HFF-Myc (cell line): Measurements from ENCODE around the gene CPTP.

ENCODE experiments used
- DNase-seq: peaks from one replicate; pipeline ENCODE4 v3.0.0-alpha.2; 2011; ENCODE audit warnings: low read depth; ENCODE audit errors: extremely low read depth
- H3K4me3 ChIP-seq: replicated peaks from 2 replicates; pipeline ENCODE4 v1.5.1; 2011; ENCODE audit warnings: low read depth, mild to moderate bottlenecking, control low read depth, low read length
- TF ChIP-seq, protein P1 (sequence below): IDR thresholded peaks from 2 replicates; pipeline ENCODE4 v1.5.1; 2012; ENCODE audit warnings: mild to moderate bottlenecking, low read depth, low read length, control low read depth; ENCODE audit errors: missing control alignments

Gene CPTP

GRCh38 chr1:1324524-1325287 is at the start of gene CPTP, which contains the start of gene INTS11:
TSS of gene CPTP (plus strand) at chr1:1324802. CDS start at chr1:1326911, 2,109 bp downstream.
TSS of gene INTS11 (minus strand) at chr1:1324660. CDS start at chr1:1324608, 52 bp downstream.
- peak within 1 kb of the TSS; percentile 89 for H3K4me3 ChIP-seq
- TF ChIP-seq, protein P1, sequence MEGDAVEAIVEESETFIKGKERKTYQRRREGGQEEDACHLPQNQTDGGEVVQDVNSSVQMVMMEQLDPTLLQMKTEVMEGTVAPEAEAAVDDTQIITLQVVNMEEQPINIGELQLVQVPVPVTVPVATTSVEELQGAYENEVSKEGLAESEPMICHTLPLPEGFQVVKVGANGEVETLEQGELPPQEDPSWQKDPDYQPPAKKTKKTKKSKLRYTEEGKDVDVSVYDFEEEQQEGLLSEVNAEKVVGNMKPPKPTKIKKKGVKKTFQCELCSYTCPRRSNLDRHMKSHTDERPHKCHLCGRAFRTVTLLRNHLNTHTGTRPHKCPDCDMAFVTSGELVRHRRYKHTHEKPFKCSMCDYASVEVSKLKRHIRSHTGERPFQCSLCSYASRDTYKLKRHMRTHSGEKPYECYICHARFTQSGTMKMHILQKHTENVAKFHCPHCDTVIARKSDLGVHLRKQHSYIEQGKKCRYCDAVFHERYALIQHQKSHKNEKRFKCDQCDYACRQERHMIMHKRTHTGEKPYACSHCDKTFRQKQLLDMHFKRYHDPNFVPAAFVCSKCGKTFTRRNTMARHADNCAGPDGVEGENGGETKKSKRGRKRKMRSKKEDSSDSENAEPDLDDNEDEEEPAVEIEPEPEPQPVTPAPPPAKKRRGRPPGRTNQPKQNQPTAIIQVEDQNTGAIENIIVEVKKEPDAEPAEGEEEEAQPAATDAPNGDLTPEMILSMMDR: no peak
- peak; percentile 57 for DNase-seq

GRCh38 chr1:1274931-1275431 is 49.6 kb upstream of the CPTP start:
- TF ChIP-seq, protein P1: no peak
- H3K4me3 ChIP-seq: peak overlapping the region; percentile 92
- DNase-seq: no peak

DNA sequence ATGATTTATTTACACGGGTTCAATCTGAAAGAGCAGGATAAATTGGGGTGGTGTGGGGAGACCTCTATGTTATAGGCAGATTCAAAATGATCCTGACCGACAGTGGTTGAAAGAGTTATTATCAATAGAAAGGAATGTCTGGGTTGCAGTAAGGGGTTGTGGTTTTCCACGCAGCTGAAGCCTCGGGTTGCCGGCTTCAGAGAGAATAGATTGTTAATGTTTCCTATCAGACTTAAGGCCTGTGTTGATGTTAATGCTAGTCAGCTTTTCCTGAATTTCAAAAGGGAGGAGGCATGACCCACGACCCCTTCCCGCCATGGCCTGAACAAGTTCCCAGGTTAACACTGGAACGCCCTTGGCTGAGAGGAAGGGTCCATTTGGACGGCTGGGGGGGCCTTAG is 48.8 kb upstream of the CPTP start:
- TF ChIP-seq, protein P1: no peak
- no peak for DNase-seq
- H3K4me3 ChIP-seq: no peak overlapping the region

GRCh38 chr1:1278620-1279019 is 46.0 kb upstream of the CPTP start:
- TF ChIP-seq, protein P1: no peak
- no peak for DNase-seq
- H3K4me3 ChIP-seq: no peak overlapping the region

DNA sequence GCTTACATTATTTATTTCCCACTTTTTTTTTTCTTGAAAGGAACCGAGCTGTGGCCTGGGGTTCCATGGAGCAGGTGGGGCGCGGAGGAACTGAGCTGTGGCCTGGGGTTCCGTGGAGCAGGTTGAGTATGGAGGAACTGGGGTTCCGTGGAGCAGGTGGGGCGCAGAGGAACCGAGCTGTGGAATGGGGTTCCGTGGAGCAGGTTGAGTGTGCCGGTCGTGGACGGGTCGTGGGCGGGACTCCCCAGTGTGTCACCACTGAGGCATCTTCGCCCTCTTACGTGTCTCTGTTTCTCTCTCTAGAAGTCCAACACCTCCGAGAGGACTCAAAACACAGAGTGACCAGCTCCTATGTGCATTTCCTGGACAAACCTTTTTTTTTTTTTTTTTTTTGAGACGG is 45.6 kb upstream of the CPTP start:
- H3K4me3 ChIP-seq: no peak overlapping the region
- DNase-seq: no peak
- TF ChIP-seq, protein P1: no peak

DNA sequence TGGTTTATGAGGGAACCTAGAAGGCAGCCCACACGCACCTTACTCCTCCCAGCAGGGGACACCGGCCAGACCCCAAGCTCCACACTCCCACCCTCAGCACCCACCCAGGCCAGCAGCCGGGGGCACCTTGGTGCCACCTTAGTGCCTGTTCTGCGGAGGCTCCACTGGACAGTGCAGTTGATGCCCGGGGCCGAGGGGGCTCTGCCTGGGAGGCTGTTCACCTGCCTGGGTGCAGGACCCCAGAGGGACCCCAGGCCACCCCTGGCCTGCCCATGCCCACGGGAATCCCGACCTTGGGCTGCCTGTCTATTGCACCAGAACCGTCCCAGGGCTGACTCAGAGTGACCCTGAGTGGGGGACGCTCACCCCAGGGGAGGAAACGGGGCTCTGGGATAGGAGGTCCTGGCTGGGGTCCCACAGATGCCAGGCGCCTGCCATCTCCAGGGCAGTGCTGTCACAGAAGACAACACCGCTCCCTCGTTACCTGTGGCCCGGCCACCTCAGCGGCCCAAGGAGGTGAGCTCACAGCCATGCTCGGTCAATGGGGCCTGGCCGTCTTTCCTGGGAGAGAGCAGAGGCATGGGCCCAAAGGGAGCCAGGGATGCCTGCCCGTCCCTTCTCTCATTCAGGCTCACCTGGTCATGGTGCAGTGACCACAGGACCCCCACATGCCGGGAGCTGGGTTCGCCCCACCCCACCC is 43.7 kb upstream of the CPTP start:
- no peak overlapping the region for H3K4me3 ChIP-seq
- DNase-seq: no peak
- TF ChIP-seq, protein P1: no peak
